B cell (primary cell): ENCODE results near the gene CAPN14. TPM values are rescaled to one million over a fixed set of nuclear protein-coding genes. Genes with fewer than 3 reads are reported as not detected.

Experiments used
- ATAC-seq: fragments of 200-7000 bp; cut with Tn5 transposase; one replicate; pipeline ENCODE4 v1.10.0; 2021; ENCODE audit warnings: low read depth, mild to moderate bottlenecking, moderate number of reproducible peaks, moderate library complexity
- CTCF ChIA-PET: fragments of 350-600 bp; sonication (Branson Sonifier 250); formaldehyde crosslinking; loops from one replicate; lab custom pipeline; 2021; ENCODE audit warnings: antibody characterized with exemption, inconsistent platforms; lab: Charles Lee
- POLR2A ChIA-PET: fragments of 350-600 bp; sonication (Branson Sonifier 250); formaldehyde crosslinking; loops from one replicate; lab custom pipeline; 2021; ENCODE audit warnings: antibody characterized with exemption; lab: Charles Lee
- DNase-seq: peaks from one replicate; pipeline ENCODE4 v3.0.0; 2013
- H2AFZ ChIP-seq: 2 replicates; pipeline ENCODE4 v1.6.1; 2012; ENCODE audit warnings: mild to moderate bottlenecking, low read depth, low read length; ENCODE audit not compliant: insufficient read depth, poor library complexity, severe bottlenecking
- H3K27ac ChIP-seq, 2 donors: 1 replicate in 1 of 2; 2 replicates in 1 of 2; pipeline ENCODE4 v1.5.1; 2012 to 2013; ENCODE audit warnings: low read length in 2 of 2, mild to moderate bottlenecking in 2 of 2, moderate library complexity in 1 of 2
- H3K27me3 ChIP-seq, 4 experiments: fragments of 200-600 bp in 1 of 4; sonication (generic) in 1 of 4; replicated peaks in 1 of 4; 1 replicate in 2 of 4; 2 replicates in 2 of 4; pipeline versions ENCODE4 v1.6.1 to v1.7.0; 2013 to 2016; ENCODE audit warnings: low read length in 3 of 4, mild to moderate bottlenecking in 2 of 4, mixed read lengths in 1 of 4, moderate library complexity in 1 of 4; ENCODE audit not compliant: insufficient read depth in 4 of 4, control insufficient read depth in 3 of 4; ENCODE audit errors: control extremely low read depth in 1 of 4
- H3K36me3 ChIP-seq, 2 experiments: replicated peaks in 1 of 2; 1 replicate in 1 of 2; 2 replicates in 1 of 2; pipeline versions ENCODE4 v1.6.1 to v1.7.1; 2013; ENCODE audit warnings: low read length in 1 of 2; ENCODE audit not compliant: insufficient read depth in 2 of 2, control insufficient read depth in 1 of 2; ENCODE audit errors: control extremely low read depth in 1 of 2, extremely low read depth in 1 of 2
- H3K4me1 ChIP-seq, 2 donors: fragments of 200-600 bp in 1 of 2; sonication (generic) in 1 of 2; 1 replicate in 1 of 2; 2 replicates in 1 of 2; pipeline versions ENCODE4 v1.5.1 to v1.6.1; 2013 to 2017; ENCODE audit warnings: low read length in 2 of 2; ENCODE audit not compliant: control insufficient read depth in 2 of 2, insufficient read depth in 2 of 2
- H3K4me2 ChIP-seq: replicated peaks from 2 replicates; pipeline ENCODE3; 2012; ENCODE audit warnings: mild to moderate bottlenecking, low read depth, low read length; ENCODE audit not compliant: poor library complexity, severe bottlenecking
- H3K4me3 ChIP-seq, 5 experiments: fragments of 200-600 bp in 1 of 5; sonication (generic) in 1 of 5; 1 replicate in 3 of 5; 2 replicates in 2 of 5; pipeline versions ENCODE4 v1.5.1 to v1.7.0; 2011 to 2016; ENCODE audit warnings: low read length in 4 of 5, mild to moderate bottlenecking in 4 of 5, low read depth in 2 of 5, control low read depth in 1 of 5, moderate library complexity in 1 of 5; ENCODE audit not compliant: insufficient read depth in 1 of 5; ENCODE audit errors: control extremely low read depth in 1 of 5, extremely low read depth in 1 of 5
- H3K79me2 ChIP-seq: fragments of 200-600 bp; sonication (generic); one replicate; pipeline ENCODE4 v1.6.0; 2016; ENCODE audit warnings: low read length; ENCODE audit not compliant: control insufficient read depth, insufficient read depth
- H3K9ac ChIP-seq: fragments of 200-600 bp; sonication (generic); 2 replicates; pipeline ENCODE4 v1.6.1; 2017; ENCODE audit warnings: mild to moderate bottlenecking, low read length, moderate library complexity
- H3K9me3 ChIP-seq, 3 donors: one replicate each; pipeline versions ENCODE4 v1.6.1 to v1.7.1; 2013; ENCODE audit warnings: low read length in 2 of 3; ENCODE audit not compliant: control insufficient read depth in 2 of 3, insufficient read depth in 1 of 3; ENCODE audit errors: control extremely low read depth in 1 of 3
- H4K20me1 ChIP-seq: 2 replicates; pipeline ENCODE4 v1.6.0; 2012; ENCODE audit warnings: mild to moderate bottlenecking, low read length; ENCODE audit not compliant: insufficient read depth, control insufficient read depth, poor library complexity, severe bottlenecking
- H3K27ac Mint-ChIP-seq: one replicate; pipeline ENCODE4 v1.8.0; 2021; ENCODE audit warnings: mixed read lengths
- H3K27me3 Mint-ChIP-seq: one replicate; pipeline ENCODE4 v1.8.0; 2021; ENCODE audit warnings: mixed read lengths
- H3K4me1 Mint-ChIP-seq: one replicate; pipeline ENCODE4 v1.8.0; 2021; ENCODE audit warnings: mixed read lengths
- H3K4me3 Mint-ChIP-seq: one replicate; pipeline ENCODE4 v1.8.0; 2021; ENCODE audit warnings: mixed read lengths
- H3K9me3 Mint-ChIP-seq: one replicate; pipeline ENCODE4 v1.8.0; 2022; ENCODE audit warnings: mixed read lengths; ENCODE audit not compliant: insufficient read depth
- EZH2 ChIP-seq: IDR thresholded peaks from 2 replicates; pipeline ENCODE4 v1.6.1; 2012; ENCODE audit warnings: borderline replicate concordance, low read depth, mild to moderate bottlenecking, moderate library complexity, low read length; ENCODE audit not compliant: insufficient read depth, poor library complexity, severe bottlenecking
- WGBS: methylation state at CpG from one replicate; pipeline ENCODE4 v1.1.5; 2013; ENCODE audit warnings: missing lambda C conversion rate; ENCODE audit not compliant: insufficient coverage; 5-methylcytosine and 5-hydroxymethylcytosine counted together
- intact Hi-C: fragments of 100-400 bp; cut with micrococcal nuclease; formaldehyde crosslinking; loops from one replicate; pipeline ENCODE4 v1.10.0; 2022
- polyA plus RNA-seq: library from polyadenylated mRNA; depleted of rRNA; stranded (reverse); fragments of >200 nt; gene quantifications from 2 replicates; pipeline ENCODE4 v1.2.3, GENCODE V29; 2012
- total RNA-seq, 2 donors: library from RNA; stranded (reverse); fragments of 120-200 nt in 1 of 2; gene quantifications; 1 replicate in 1 of 2; 2 replicates in 1 of 2; pipeline versions ENCODE4 v1.2.3 to v1.2.4, GENCODE V29; 2013 to 2022
- TF ChIP-seq, protein P1 (sequence below): fragments of 200-600 bp; IDR thresholded peaks from one replicate; pipeline ENCODE4 v1.8.0; 2022; ENCODE audit warnings: antibody characterized with exemption, mild to moderate bottlenecking

The CAPN14 gene
- total and polyA plus RNA-seq, 2 donors (not counting 1 experiment from before 2014, with no cell fraction given), result 2.5 to 7.8 TPM

DNA sequence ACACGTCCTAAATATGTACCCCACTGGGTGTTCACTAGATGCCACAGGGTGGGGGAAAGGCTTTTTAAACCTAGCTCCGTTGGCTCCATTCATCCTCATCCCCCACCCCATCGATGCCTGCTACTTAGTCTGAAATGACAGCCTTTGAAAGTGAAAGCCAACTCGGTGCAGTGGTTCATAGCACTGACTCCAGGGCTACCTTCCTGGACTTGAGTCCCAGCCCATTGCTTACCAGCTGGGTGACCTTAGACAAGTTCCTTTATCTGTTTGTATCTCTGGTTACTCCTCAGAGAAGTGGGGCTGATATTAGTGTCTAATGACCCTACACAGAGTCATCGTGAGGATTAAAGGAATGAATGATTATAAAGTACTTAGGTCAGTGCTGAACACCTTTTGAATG, 41.0 kb upstream of the CAPN14 start:
- H3K9me3 Mint-ChIP-seq, result no peaks in the 10 kb centered on the region
- Histone ChIP-seq H3K36me3 (peaks cover 0 to 21% of the 10 kb centered on the region in 2 experiments), H3K27ac (peak overlapping the region; percentile 0 to 51), H3K9me3 (no peaks in the 10 kb centered on the region), H3K4me1 (peaks cover 55 to 63% of the 10 kb centered on the region in 2 donors), H3K27me3 (no peaks in the 10 kb centered on the region), H3K4me3 (peak overlapping the region in 1 of 5 experiments; percentile 44), H3K4me2 (peak overlapping the region; percentile 58), H4K20me1 (no peaks in the 10 kb centered on the region), H3K79me2 (no peaks in the 10 kb centered on the region), H3K9ac (peak overlapping the region; percentile 4), H2AFZ (no peak overlapping the region)
- H3K27me3 Mint-ChIP-seq, result no peaks in the 10 kb centered on the region
- intact Hi-C loops, result loop anchor here (1.0 kb wide), 1 partner anchor 60 kb away; no protein-coding TSS in a partner anchor
- peak overlapping the region; percentile 91 for H3K27ac Mint-ChIP-seq
- peak overlapping the region; percentile 84 for H3K4me3 Mint-ChIP-seq
- ChIA-PET CTCF (interaction anchor here (0.5 to 5.9 kb wide), 14 partner anchors 9 to 784 kb away, joined by 3 to 33 read pairs (median 5); partner anchors contain the start of genes CAPN14, EHD3 and GALNT14), POLR2A (interaction anchor here (0.5 to 1.4 kb wide), 4 partner anchors 15 to 39 kb away, joined by 3 to 5 read pairs (median 4); partner anchors contain the start of gene EHD3)
- no peak for TF ChIP-seq EZH2
- TF ChIP-seq, protein P1, sequence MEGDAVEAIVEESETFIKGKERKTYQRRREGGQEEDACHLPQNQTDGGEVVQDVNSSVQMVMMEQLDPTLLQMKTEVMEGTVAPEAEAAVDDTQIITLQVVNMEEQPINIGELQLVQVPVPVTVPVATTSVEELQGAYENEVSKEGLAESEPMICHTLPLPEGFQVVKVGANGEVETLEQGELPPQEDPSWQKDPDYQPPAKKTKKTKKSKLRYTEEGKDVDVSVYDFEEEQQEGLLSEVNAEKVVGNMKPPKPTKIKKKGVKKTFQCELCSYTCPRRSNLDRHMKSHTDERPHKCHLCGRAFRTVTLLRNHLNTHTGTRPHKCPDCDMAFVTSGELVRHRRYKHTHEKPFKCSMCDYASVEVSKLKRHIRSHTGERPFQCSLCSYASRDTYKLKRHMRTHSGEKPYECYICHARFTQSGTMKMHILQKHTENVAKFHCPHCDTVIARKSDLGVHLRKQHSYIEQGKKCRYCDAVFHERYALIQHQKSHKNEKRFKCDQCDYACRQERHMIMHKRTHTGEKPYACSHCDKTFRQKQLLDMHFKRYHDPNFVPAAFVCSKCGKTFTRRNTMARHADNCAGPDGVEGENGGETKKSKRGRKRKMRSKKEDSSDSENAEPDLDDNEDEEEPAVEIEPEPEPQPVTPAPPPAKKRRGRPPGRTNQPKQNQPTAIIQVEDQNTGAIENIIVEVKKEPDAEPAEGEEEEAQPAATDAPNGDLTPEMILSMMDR, result no peak
- ATAC-seq (peak; percentile 32), DNase-seq (peak; percentile 42)
- H3K4me1 Mint-ChIP-seq, result peaks cover 60% of the 10 kb centered on the region
- WGBS, result 38% methylated on average over 2 of the region's 5 CpGs
